Mesothelial cell of epicardium (in vitro differentiated cells): ENCODE data around the gene DNAJB8. TPM values are rescaled to one million over a fixed set of nuclear protein-coding genes. Genes with fewer than 3 reads are reported as not detected.

Source experiments
- DNase-seq, 2 experiments: peaks; one replicate each; pipeline ENCODE4 v3.0.0; 2021; ENCODE audit warnings: low spot score in 2 of 2; ENCODE audit not compliant: unreplicated experiment in 2 of 2
- H3K27ac Mint-ChIP-seq: 2 replicates; pipeline ENCODE4 v1.8.0; 2021; ENCODE audit warnings: mixed read lengths
- H3K27me3 Mint-ChIP-seq: 2 replicates; pipeline ENCODE4 v1.8.0; 2021; ENCODE audit warnings: low read depth, mixed read lengths
- H3K36me3 Mint-ChIP-seq: 2 replicates; pipeline ENCODE4 v1.8.0; 2021; ENCODE audit warnings: mixed read lengths
- H3K4me1 Mint-ChIP-seq: 2 replicates; pipeline ENCODE4 v1.8.0; 2021; ENCODE audit warnings: mixed read lengths
- H3K4me3 Mint-ChIP-seq: 2 replicates; pipeline ENCODE4 v1.8.0; 2021; ENCODE audit warnings: mild to moderate bottlenecking, moderate library complexity, mixed read lengths
- H3K9me3 Mint-ChIP-seq: 2 replicates; pipeline ENCODE4 v1.8.0; 2021; ENCODE audit warnings: mixed read lengths
- CTCF ChIP-seq: fragments of 200-600 bp; sonication (generic); IDR thresholded peaks from one replicate; pipeline ENCODE4 v1.5.0; 2021; ENCODE audit warnings: antibody characterized with exemption; ENCODE audit not compliant: unreplicated experiment
- total RNA-seq: library from RNA; stranded (reverse); gene quantifications from 3 replicates; pipeline ENCODE4 v1.2.1, GENCODE V29; 2021

DNAJB8 gene
- total RNA-seq, 1 donor from 2014 or later: not detected

- Mint-ChIP-seq H3K9me3 (peaks cover 5% of the 10 kb centered on the region), H3K4me3 (no peak overlapping the region), H3K27me3 (peaks cover 25% of the 10 kb centered on the region), H3K36me3 (no peaks in the 10 kb centered on the region), H3K27ac (no peak overlapping the region), H3K4me1 (peaks cover 5% of the 10 kb centered on the region)
- DNase-seq: no peak
- no peak for TF ChIP-seq CTCF
Observed at GRCh38 chr3:128470134-128470899, 3.6 kb upstream of the DNAJB8 start.

GRCh38 chr3:128469556-128469955 is 2.9 kb upstream of the DNAJB8 start:
- Mint-ChIP-seq H3K27me3 (peaks cover 31% of the 10 kb centered on the region), H3K4me1 (peaks cover 5% of the 10 kb centered on the region), H3K9me3 (peaks cover 5% of the 10 kb centered on the region), H3K27ac (no peak overlapping the region), H3K36me3 (no peaks in the 10 kb centered on the region), H3K4me3 (no peak overlapping the region)
- no peak for TF ChIP-seq CTCF
- DNase-seq: no peak

GRCh38 chr3:128468791-128469527 is 2.3 kb upstream of the DNAJB8 start:
- Mint-ChIP-seq H3K4me1 (peaks cover 5% of the 10 kb centered on the region), H3K4me3 (no peak overlapping the region), H3K27ac (no peak overlapping the region), H3K27me3 (peaks cover 36% of the 10 kb centered on the region), H3K9me3 (peaks cover 5% of the 10 kb centered on the region), H3K36me3 (no peaks in the 10 kb centered on the region)
- no peak for TF ChIP-seq CTCF
- no peak for DNase-seq

- no peak overlapping the region for H3K4me3 Mint-ChIP-seq
- no peak for DNase-seq
- peaks cover 5% of the 10 kb centered on the region for H3K9me3 Mint-ChIP-seq
- peaks cover 34% of the 10 kb centered on the region for H3K27me3 Mint-ChIP-seq
- no peak for TF ChIP-seq CTCF
- H3K36me3 Mint-ChIP-seq: no peaks in the 10 kb centered on the region
- H3K27ac Mint-ChIP-seq: no peak overlapping the region
- H3K4me1 Mint-ChIP-seq: peaks cover 4% of the 10 kb centered on the region
Observed at GRCh38 chr3:128468285-128468790, 1.6 kb upstream of the DNAJB8 start.

- no peak for TF ChIP-seq CTCF
- H3K4me1 Mint-ChIP-seq: no peaks in the 10 kb centered on the region
- H3K27me3 Mint-ChIP-seq: peaks cover 31% of the 10 kb centered on the region
- no peak overlapping the region for H3K27ac Mint-ChIP-seq
- no peak for DNase-seq
- no peaks in the 10 kb centered on the region for H3K36me3 Mint-ChIP-seq
- H3K9me3 Mint-ChIP-seq: no peaks in the 10 kb centered on the region
- H3K4me3 Mint-ChIP-seq: no peak overlapping the region
Observed at GRCh38 chr3:128464702-128465101, 2.0 kb downstream of the DNAJB8 start.
